Uterus (tissue), 2 donors: Measurements from ENCODE around the gene CLEC4E.

Source experiments
- POLR2A ChIP-seq, 2 donors: fragments of 450-650 bp; IDR thresholded peaks; one replicate each; pipeline ENCODE4 v1.6.1; 2016; ENCODE audit warnings: antibody characterized with exemption in 2 of 2, mild to moderate bottlenecking in 1 of 2, moderate library complexity in 1 of 2
- TF ChIP-seq, protein P1 (sequence below), 4 experiments: fragments of 200-600 bp in 2 of 4; fragments of 450-650 bp in 2 of 4; sonication (generic) in 2 of 4; IDR thresholded peaks; one replicate each; pipeline ENCODE4 v1.5.1; 2016 to 2019; ENCODE audit warnings: antibody characterized with exemption in 4 of 4, mild to moderate bottlenecking in 2 of 4, moderate library complexity in 1 of 4

DNA sequence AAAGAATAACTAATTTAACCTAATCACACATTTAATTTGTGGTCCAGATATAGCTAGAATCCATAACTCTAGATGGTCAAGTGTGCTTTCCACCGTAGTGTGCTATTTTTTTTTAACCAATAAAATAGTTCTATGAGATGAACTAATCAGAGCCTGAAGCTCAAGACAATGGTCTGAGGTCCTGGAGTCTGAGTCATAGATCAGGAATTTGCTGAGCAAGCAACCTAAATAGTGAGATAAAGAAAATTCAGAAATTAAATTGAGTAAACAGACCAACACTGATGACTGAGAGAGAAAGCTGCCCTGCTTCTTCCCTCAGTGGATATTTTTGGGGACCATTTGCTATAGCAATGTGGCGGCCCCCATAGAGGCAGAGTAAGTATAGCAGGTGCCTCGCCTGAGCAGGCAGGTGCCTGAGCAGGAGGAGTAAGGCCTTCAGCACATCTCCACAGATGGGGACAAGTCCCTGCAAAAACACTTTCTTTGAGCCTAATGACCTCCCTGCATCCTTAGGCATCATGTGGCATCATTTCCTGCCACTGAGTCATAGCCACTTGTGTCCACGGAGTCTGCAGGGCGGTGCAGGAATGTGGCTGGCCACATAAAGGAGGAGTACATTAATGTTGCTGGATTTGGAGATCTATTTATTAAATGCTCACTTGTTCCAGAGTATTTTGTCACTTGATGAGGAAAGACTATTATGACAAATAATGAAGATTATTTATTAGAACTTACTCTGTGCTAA is 13.9 kb upstream of the CLEC4E start:
- TF ChIP-seq, protein P1, sequence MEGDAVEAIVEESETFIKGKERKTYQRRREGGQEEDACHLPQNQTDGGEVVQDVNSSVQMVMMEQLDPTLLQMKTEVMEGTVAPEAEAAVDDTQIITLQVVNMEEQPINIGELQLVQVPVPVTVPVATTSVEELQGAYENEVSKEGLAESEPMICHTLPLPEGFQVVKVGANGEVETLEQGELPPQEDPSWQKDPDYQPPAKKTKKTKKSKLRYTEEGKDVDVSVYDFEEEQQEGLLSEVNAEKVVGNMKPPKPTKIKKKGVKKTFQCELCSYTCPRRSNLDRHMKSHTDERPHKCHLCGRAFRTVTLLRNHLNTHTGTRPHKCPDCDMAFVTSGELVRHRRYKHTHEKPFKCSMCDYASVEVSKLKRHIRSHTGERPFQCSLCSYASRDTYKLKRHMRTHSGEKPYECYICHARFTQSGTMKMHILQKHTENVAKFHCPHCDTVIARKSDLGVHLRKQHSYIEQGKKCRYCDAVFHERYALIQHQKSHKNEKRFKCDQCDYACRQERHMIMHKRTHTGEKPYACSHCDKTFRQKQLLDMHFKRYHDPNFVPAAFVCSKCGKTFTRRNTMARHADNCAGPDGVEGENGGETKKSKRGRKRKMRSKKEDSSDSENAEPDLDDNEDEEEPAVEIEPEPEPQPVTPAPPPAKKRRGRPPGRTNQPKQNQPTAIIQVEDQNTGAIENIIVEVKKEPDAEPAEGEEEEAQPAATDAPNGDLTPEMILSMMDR (IDR thresholded peaks at IDR 0.05) = no peak
- TF ChIP-seq POLR2A (IDR thresholded peaks at IDR 0.05) = no peak
